HepG2 (cell line): Measurements from ENCODE around the gene SLC30A4. TPM values are rescaled to one million over a fixed set of nuclear protein-coding genes. Genes with fewer than 3 reads are reported as not detected.

Experiments
- CREB1 ChIP-seq, 2 experiments: fragments of 450-650 bp in 1 of 2; IDR thresholded peaks; 2 replicates each; pipeline ENCODE4 v1.6.1; 2016 to 2017; ENCODE audit warnings: control low read depth in 1 of 2, mild to moderate bottlenecking in 1 of 2, missing compliant biosample characterization in 1 of 2, missing genetic modification characterization in 1 of 2
- ETV5 ChIP-seq: IDR thresholded peaks from 2 replicates; pipeline ENCODE4 v1.6.1; 2018; ENCODE audit warnings: missing biosample characterization, missing genetic modification reagents, inconsistent platforms, borderline replicate concordance
- HIVEP1 ChIP-seq: sonication (generic); formaldehyde crosslinking; IDR thresholded peaks from 2 replicates; pipeline ENCODE4 v1.4.0; 2020; ENCODE audit warnings: mild to moderate bottlenecking, missing genetic modification reagents
- HMGXB3 ChIP-seq: sonication (generic); formaldehyde crosslinking; IDR thresholded peaks from 2 replicates; pipeline ENCODE4 v1.4.0; 2020; ENCODE audit warnings: missing genetic modification reagents, borderline replicate concordance
- KMT2B ChIP-seq: IDR thresholded peaks from 2 replicates; pipeline ENCODE4 v1.6.1; 2016; ENCODE audit warnings: missing genetic modification reagents, missing compliant biosample characterization
- SAP130 ChIP-seq: IDR thresholded peaks from 2 replicates; pipeline ENCODE4 v1.6.1; 2016; ENCODE audit warnings: low read depth
- TBP ChIP-seq: sonication (generic); formaldehyde crosslinking; IDR thresholded peaks from 2 replicates; pipeline ENCODE4 v1.5.0; 2020; ENCODE audit warnings: missing genetic modification reagents
- TCF7L2 ChIP-seq: IDR thresholded peaks from 2 replicates; pipeline ENCODE4 v1.6.1; 2011; ENCODE audit warnings: mild to moderate bottlenecking, low read depth, low read length, moderate library complexity
- TSC22D2 ChIP-seq: sonication (generic); formaldehyde crosslinking; IDR thresholded peaks from 2 replicates; pipeline ENCODE4 v1.5.1; 2020; ENCODE audit warnings: missing genetic modification reagents, mild to moderate bottlenecking, borderline replicate concordance
- ZBTB33 ChIP-seq: sonication (generic); formaldehyde crosslinking; IDR thresholded peaks from 2 replicates; pipeline ENCODE4 v1.4.0; 2020; ENCODE audit warnings: missing genetic modification reagents
- ZGPAT ChIP-seq: IDR thresholded peaks from 2 replicates; pipeline ENCODE4 v1.6.1; 2016; ENCODE audit warnings: mild to moderate bottlenecking
- ZNF12 ChIP-seq: sonication (generic); formaldehyde crosslinking; IDR thresholded peaks from 2 replicates; pipeline ENCODE4 v1.5.0; 2020; ENCODE audit warnings: missing genetic modification reagents
- ZNF121 ChIP-seq: sonication (generic); formaldehyde crosslinking; IDR thresholded peaks from 2 replicates; pipeline ENCODE4 v1.5.0; 2020; ENCODE audit warnings: mild to moderate bottlenecking, missing genetic modification reagents
- ZNF430 ChIP-seq: sonication (generic); formaldehyde crosslinking; IDR thresholded peaks from 2 replicates; pipeline ENCODE4 v1.9.0; 2021; ENCODE audit warnings: mild to moderate bottlenecking, missing genetic modification reagents
- ZNF460 ChIP-seq: sonication (generic); formaldehyde crosslinking; IDR thresholded peaks from 2 replicates; pipeline ENCODE4 v1.5.1; 2020; ENCODE audit warnings: missing genetic modification reagents, mild to moderate bottlenecking, borderline replicate concordance
- ZNF770 ChIP-seq: sonication (generic); formaldehyde crosslinking; IDR thresholded peaks from 2 replicates; pipeline ENCODE4 v1.5.0; 2020; ENCODE audit warnings: mild to moderate bottlenecking, missing genetic modification reagents
- ZNF772 ChIP-seq: sonication (generic); formaldehyde crosslinking; IDR thresholded peaks from 2 replicates; pipeline ENCODE4 v1.5.0; 2020; ENCODE audit warnings: mild to moderate bottlenecking, missing genetic modification reagents
- ZSCAN25 ChIP-seq: sonication (generic); formaldehyde crosslinking; IDR thresholded peaks from 2 replicates; pipeline ENCODE4 v1.8.0; 2022; ENCODE audit warnings: mild to moderate bottlenecking, missing genetic modification reagents
- polyA plus RNA-seq, 8 experiments: library from polyadenylated mRNA; depleted of rRNA in 3 of 8; stranded (reverse) in 7 of 8; unstranded in 1 of 8; fragments of >200 nt; fragmentation: Illumina TruSeq in 4 of 8; extraction: Trizol in 4 of 8; gene quantifications; 2 replicates each; pipeline versions ENCODE4 v1.2.1 to v1.2.3, GENCODE V29; 2011 to 2016; ENCODE audit warnings: low read depth in 4 of 8, missing spikeins in 1 of 8, mixed read lengths in 1 of 8; ENCODE audit not compliant: insufficient read depth in 1 of 8
- total RNA-seq, 5 experiments: library from RNA; depleted of rRNA; stranded (reverse); fragments of >200 nt; fragmentation: Illumina TruSeq; extraction: Trizol; gene quantifications; 2 replicates each; pipeline ENCODE4 v1.2.3, GENCODE V29; 2016; ENCODE audit warnings: low read depth in 1 of 5

SLC30A4 gene
- total and polyA plus RNA-seq, 2 of the 13 experiments (the other 11 are each of a cell fraction or from before 2014, with no cell fraction given): 0.01 to 0.04 TPM

DNA sequence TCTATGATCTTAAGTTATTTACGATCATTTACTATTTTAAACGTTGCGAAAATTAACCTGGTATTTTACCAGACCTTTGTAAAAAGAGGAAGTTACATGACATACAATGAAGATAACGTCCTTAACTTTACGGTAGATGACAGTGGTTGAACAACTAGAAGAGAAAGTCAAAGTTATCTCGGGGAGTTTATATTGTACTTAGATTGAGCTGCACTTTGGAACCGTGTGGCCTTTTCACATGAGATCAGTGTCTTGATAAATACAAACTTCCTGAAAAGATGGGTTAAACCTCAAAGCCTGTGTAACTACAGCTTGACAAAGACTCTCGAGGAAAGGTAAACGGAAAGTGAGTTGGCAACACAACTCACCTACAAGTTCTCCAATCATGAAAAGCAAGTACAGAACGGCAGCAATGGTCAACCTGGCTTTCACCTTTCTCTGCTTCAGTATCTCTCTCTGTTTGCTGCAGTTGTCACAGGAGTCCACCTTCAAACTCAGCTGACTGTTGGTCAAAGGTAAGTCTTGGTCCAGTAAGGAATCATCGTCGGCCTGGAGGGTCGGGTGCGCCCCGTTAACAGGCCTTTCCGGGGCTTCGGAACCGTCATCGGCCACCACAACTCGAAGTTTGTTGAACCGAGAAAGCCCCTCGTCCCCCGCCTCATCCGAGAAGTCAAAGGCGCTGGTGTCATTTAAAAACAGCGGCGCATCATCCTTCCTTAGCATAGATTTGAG lies 793 bp downstream of the SLC30A4 start (continued):
- no peak for TF ChIP-seq ZBTB33 (CRISPR knock-in tag)
- no peak for TF ChIP-seq KMT2B (CRISPR knock-in tag)
- TF ChIP-seq CREB1 (IDR thresholded peaks at IDR 0.05): no peak
- TF ChIP-seq CREB1 (CRISPR knock-in tag; IDR thresholded peaks at IDR 0.05): no peak
- no peak for TF ChIP-seq HMGXB3
- peak; percentile 48 for TF ChIP-seq SAP130 (CRISPR knock-in tag)
- no peak for TF ChIP-seq TSC22D2 (CRISPR knock-in tag)
- TF ChIP-seq ZNF12: no peak
- TF ChIP-seq ZNF770 (CRISPR knock-in tag): no peak
- TF ChIP-seq ZNF121 (CRISPR knock-in tag): no peak
- no peak for TF ChIP-seq ZNF772 (CRISPR knock-in tag)
- no peak for TF ChIP-seq ZSCAN25
- TF ChIP-seq TCF7L2: no peak; the same call in 1 of the 2 replicates
- TF ChIP-seq ZNF460 (CRISPR knock-in tag): no peak
- TF ChIP-seq HIVEP1 (CRISPR knock-in tag): no peak
- TF ChIP-seq ZNF430 (CRISPR knock-in tag): no peak
- peak; percentile 42; the same call in 1 of the 2 replicates for TF ChIP-seq ZGPAT (CRISPR knock-in tag)
- TF ChIP-seq TBP (CRISPR knock-in tag): no peak
- peak; percentile 17; the same call in 1 of the 2 replicates for TF ChIP-seq ETV5 (CRISPR knock-in tag)
